Adrenal gland (tissue), 12 donors: ENCODE measurements around the gene PUM2. TPM values are rescaled to one million over a fixed set of nuclear protein-coding genes. Genes with fewer than 3 reads are reported as not detected.

Experiments used
- DNase-seq, 7 donors: peaks; one replicate each; pipeline ENCODE4 v3.0.0-alpha.2; 2019 to 2020
- H3K27ac ChIP-seq, 5 donors: fragments of 200-600 bp; sonication (generic) in 4 of 5; 1 replicate in 3 of 5; 2 replicates in 2 of 5; pipeline versions ENCODE4 v1.5.1 to v1.8.0; 2016 to 2020; ENCODE audit warnings: mild to moderate bottlenecking in 1 of 5
- H3K27me3 ChIP-seq: fragments of 200-600 bp; 2 replicates; pipeline ENCODE4 v1.8.0; 2021
- H3K36me3 ChIP-seq, 2 donors: fragments of 200-600 bp; replicated peaks in 1 of 2; 1 replicate in 1 of 2; 2 replicates in 1 of 2; pipeline versions ENCODE4 v1.5.1 to v1.8.0; 2018 to 2022
- H3K4me1 ChIP-seq, 2 donors: fragments of 200-600 bp; replicated peaks in 1 of 2; 1 replicate in 1 of 2; 2 replicates in 1 of 2; pipeline versions ENCODE4 v1.5.1 to v1.8.0; 2018 to 2021
- H3K4me3 ChIP-seq, 4 donors: fragments of 200-600 bp; sonication (generic) in 3 of 4; one replicate each; pipeline ENCODE4 v1.5.1; 2016 to 2018
- H3K9me3 ChIP-seq, 3 donors: fragments of 200-600 bp; sonication (generic) in 1 of 3; replicated peaks in 1 of 3; 1 replicate in 2 of 3; 2 replicates in 1 of 3; pipeline versions ENCODE4 v1.5.1 to v1.8.0; 2016 to 2021
- CTCF ChIP-seq, 6 experiments: fragments of 450-650 bp in 4 of 6; fragments of 200-600 bp in 2 of 6; sonication (generic) in 1 of 6; IDR thresholded peaks; 1 replicate in 5 of 6; 2 replicates in 1 of 6; pipeline versions ENCODE4 v1.5.1 to v1.8.0; 2016 to 2021; ENCODE audit warnings: antibody characterized with exemption in 6 of 6, mild to moderate bottlenecking in 2 of 6, moderate library complexity in 1 of 6
- POLR2A ChIP-seq, 2 donors: fragments of 450-650 bp; IDR thresholded peaks; one replicate each; pipeline ENCODE4 v1.6.1; 2017; ENCODE audit warnings: antibody characterized with exemption in 2 of 2, mild to moderate bottlenecking in 2 of 2, moderate library complexity in 1 of 2
- WGBS, 4 donors: extraction: QIAGEN DNeasy Blood & Tissue Kit in 2 of 4; methylation state at CpG; one replicate each; pipeline versions ENCODE4 v1.1.5 to v1.1.7; 2013 to 2017; 5-methylcytosine and 5-hydroxymethylcytosine counted together
- intact Hi-C, 2 donors: fragments of 100-400 bp; cut with DNase I; formaldehyde crosslinking; loops; one replicate each; pipeline versions ENCODE4 v1.14.1 to v1.15.0; 2022 to 2023
- polyA plus RNA-seq, 3 donors: library from polyadenylated mRNA; stranded (reverse); fragments of 200-250 nt in 2 of 3; fragments of 350-450 nt in 1 of 3; fragmentation: Illumina TruSeq in 1 of 3; extraction: RNeasy Lipid Tissue Mini Kit (QIAGEN cat#74804) in 1 of 3; gene quantifications; one replicate each; pipeline ENCODE4 v1.2.3, GENCODE V29; 2013 to 2014
- total RNA-seq, 9 donors: library from RNA; depleted of rRNA in 4 of 9; stranded (reverse); fragments of >200 nt in 4 of 9; fragments of 120-200 nt in 1 of 9; fragmentation: NEBNext Ultra II Directional in 1 of 9; extraction: Animal tissue kit (Norgen Biotek cat#: 25700) in 1 of 9; gene quantifications; one replicate each; pipeline versions ENCODE4 v1.1.0 to v1.2.4, GENCODE V29; 2013 to 2023
- donor health status: healthy with polysubstance abuse.
- donor health status: Bipolar disorder and iron deficiency.
- donor health status: DM: yes; HTN: yes; CAD: no.
- donor health status: DM: no; HTN: no; CAD: no.
- donor health status: DM: no; HTN: no; CAD: no.
- donor health status: DM: yes; HTN: yes; CAD: no.

PUM2 gene
- total and polyA plus RNA-seq, 12 donors = 25.5 to 105 (median 53.3) TPM

- no peak for DNase-seq
- TF ChIP-seq CTCF (IDR thresholded peaks at IDR 0.05) (no peak), POLR2A (IDR thresholded peaks at IDR 0.05) (no peak)
- intact Hi-C loops = no loop called here
- Histone ChIP-seq H3K9me3 (no peaks in the 10 kb centered on the region), H3K27ac (no peak overlapping the region), H3K4me3 (no peak overlapping the region), H3K4me1 (no peaks in the 10 kb centered on the region), H3K36me3 (no peaks in the 10 kb centered on the region), H3K27me3 (peaks cover 4% of the 10 kb centered on the region)
- 82 to 95% (median 90%) methylated on average over 5 of the region's 5 CpGs for WGBS, 4 donors
Observed at GRCh38 chr2:20232837-20233207, 117.8 kb downstream of the PUM2 start.

GRCh38 chr2:20231598-20232026 is 119.0 kb downstream of the PUM2 start:
- Histone ChIP-seq H3K27me3 (peaks cover 6% of the 10 kb centered on the region), H3K4me1 (no peaks in the 10 kb centered on the region), H3K4me3 (no peak overlapping the region), H3K27ac (no peak overlapping the region), H3K36me3 (no peaks in the 10 kb centered on the region), H3K9me3 (no peaks in the 10 kb centered on the region)
- peak in 2 of 7 donors; percentile 25 to 41 for DNase-seq
- no peak for TF ChIP-seq CTCF (IDR thresholded peaks at IDR 0.05)
- no peak for TF ChIP-seq POLR2A (IDR thresholded peaks at IDR 0.05)
- 61 to 66% (median 63%) methylated on average over 4 to 6 of the region's 6 CpGs for WGBS, 4 donors
- intact Hi-C loops = no loop called here

- Histone ChIP-seq H3K36me3 (no peaks in the 10 kb centered on the region), H3K9me3 (no peaks in the 10 kb centered on the region), H3K27ac (no peak overlapping the region), H3K27me3 (peaks cover 6% of the 10 kb centered on the region), H3K4me1 (no peaks in the 10 kb centered on the region), H3K4me3 (no peak overlapping the region)
- WGBS, 4 donors = 83 to 91% (median 87%) methylated on average over 6 of the region's 6 CpGs
- TF ChIP-seq POLR2A (IDR thresholded peaks at IDR 0.05) (no peak), CTCF (IDR thresholded peaks at IDR 0.05) (no peak)
- DNase-seq = no peak
- intact Hi-C loops = no loop called here
Observed at GRCh38 chr2:20231159-20231558, 119.5 kb downstream of the PUM2 start.

GRCh38 chr2:20230114-20230425 is 120.6 kb downstream of the PUM2 start:
- H3K36me3 ChIP-seq = no peaks in the 10 kb centered on the region
- no peak for DNase-seq

More at GRCh38 chr2:20230114-20230425, 120.6 kb downstream of the PUM2 start:
- H3K9me3 ChIP-seq = no peaks in the 10 kb centered on the region
- 77 to 95% (median 94%) methylated on average over 4 of the region's 4 CpGs for WGBS, 4 donors
- intact Hi-C loops = no loop called here
- TF ChIP-seq CTCF (IDR thresholded peaks at IDR 0.05) (no peak), POLR2A (IDR thresholded peaks at IDR 0.05) (no peak)
- no peak overlapping the region for H3K4me3 ChIP-seq
- H3K27ac ChIP-seq = no peak overlapping the region
- no peaks in the 10 kb centered on the region for H3K4me1 ChIP-seq
- peaks cover 6% of the 10 kb centered on the region for H3K27me3 ChIP-seq
